ENCODE data around the gene PRDM5. TPM values are rescaled to one million over a fixed set of nuclear protein-coding genes. Genes with fewer than 3 reads are reported as not detected.

PRDM5 gene
- total and polyA plus RNA-seq, 2 donors (not counting 3 experiments of a cell fraction or from before 2014, with no cell fraction given): 2.2 to 8.1 TPM

- Histone ChIP-seq H3K79me2 (ENCODE audit: control insufficient read depth, insufficient read depth, low read length) (no peaks in the 10 kb centered on the region), H3K27ac (ENCODE audit: insufficient read depth, low read depth, low read length) (no peak overlapping the region), H3K27me3 (ENCODE audit: control insufficient read depth in 2 of 2, insufficient read depth in 2 of 2, low read length in 2 of 2) (no peaks in the 10 kb centered on the region), H3K4me1 (ENCODE audit: control insufficient read depth, extremely low read depth, insufficient read depth, low read length) (peaks cover 5% of the 10 kb centered on the region), H3K9ac (replicated peaks; ENCODE audit: extremely low read depth, insufficient read depth, low read length) (no peak overlapping the region), H3K4me3 (replicated peaks in 1 of 3; ENCODE audit: insufficient read depth in 1 of 3, low read depth in 1 of 3, low read length in 3 of 3) (no peak overlapping the region), H3K9me1 (replicated peaks; ENCODE audit: control insufficient read depth, extremely low read depth, insufficient read depth, low read length) (no peaks in the 10 kb centered on the region), H4K20me1 (replicated peaks; ENCODE audit: control insufficient read depth, extremely low read depth, insufficient read depth, low read length) (no peaks in the 10 kb centered on the region), H3K36me3 (ENCODE audit: control insufficient read depth in 2 of 2, extremely low read depth in 1 of 2, insufficient read depth in 2 of 2, low read length in 2 of 2) (no peaks in the 10 kb centered on the region), H3K4me2 (ENCODE audit: insufficient read depth, low read length) (no peak overlapping the region), H2AFZ (ENCODE audit: low read depth, low read length) (no peak overlapping the region), H3K9me3 (replicated peaks; ENCODE audit: control insufficient read depth, insufficient read depth, low read length) (no peaks in the 10 kb centered on the region)
- FAIRE-seq (no peak), DNase-seq (ENCODE audit: low read depth, low spot score) (no peak)
- POLR2A ChIA-PET: no interaction called here
- dilution Hi-C loops (cut with MboI; ENCODE audit: extremely low pct_ligation_motif_present, low sequenced_read_pairs): no loop called here
- TF ChIP-seq MAX (IDR thresholded peaks at IDR 0.05; ENCODE audit: insufficient read depth, insufficient read length) (no peak), POLR2A (IDR thresholded peaks at IDR 0.05; ENCODE audit: low read depth, low read length) (no peak)
- intact Hi-C loops (cut with micrococcal nuclease): no loop called here
- CTCF ChIA-PET: interaction anchor here (0.9 to 1.3 kb wide), 3 partner anchors 10 to 59 kb away, joined by 3 to 4 read pairs (median 3); no protein-coding TSS in a partner anchor
- no TSS peak for BruUV-seq (replicated peaks)
Observed at GRCh38 chr4:120918788-120919187, 3.7 kb downstream of the PRDM5 start.

- DNase-seq (ENCODE audit: low read depth, low spot score): peak; percentile 18
- CTCF ChIA-PET: interaction anchor here (0.7 kb wide), 1 partner anchor 54 kb away, joined by 3 read pairs; no protein-coding TSS in a partner anchor
- no peaks in the 10 kb centered on the region for H4K20me1 ChIP-seq (replicated peaks; ENCODE audit: control insufficient read depth, extremely low read depth, insufficient read depth, low read length)
- no peaks in the 10 kb centered on the region for H3K36me3 ChIP-seq (ENCODE audit: control insufficient read depth in 2 of 2, extremely low read depth in 1 of 2, insufficient read depth in 2 of 2, low read length in 2 of 2)
- H3K4me1 ChIP-seq (ENCODE audit: control insufficient read depth, extremely low read depth, insufficient read depth, low read length): peaks cover 4% of the 10 kb centered on the region
- no peaks in the 10 kb centered on the region for H3K79me2 ChIP-seq (ENCODE audit: control insufficient read depth, insufficient read depth, low read length)
- no peak for FAIRE-seq
- intact Hi-C loops (cut with micrococcal nuclease): no loop called here
- dilution Hi-C loops (cut with MboI; ENCODE audit: extremely low pct_ligation_motif_present, low sequenced_read_pairs): no loop called here
- H3K9me3 ChIP-seq (replicated peaks; ENCODE audit: control insufficient read depth, insufficient read depth, low read length): no peaks in the 10 kb centered on the region
- POLR2A ChIA-PET: no interaction called here
- no peak overlapping the region for H3K4me2 ChIP-seq (ENCODE audit: insufficient read depth, low read length)
- TF ChIP-seq MYC (IDR thresholded peaks at IDR 0.05; ENCODE audit: low read depth, low read length) (no peak), MAX (IDR thresholded peaks at IDR 0.05; ENCODE audit: insufficient read depth, insufficient read length) (no peak), EZH2 (IDR thresholded peaks at IDR 0.05; ENCODE audit: borderline replicate concordance, low read depth, low read length, severe bottlenecking) (no peak), POLR2A (IDR thresholded peaks at IDR 0.05; ENCODE audit: low read depth, low read length) (no peak), JUN (IDR thresholded peaks at IDR 0.05; ENCODE audit: borderline replicate concordance, insufficient read depth, insufficient read length, low read depth) (no peak), CTCF (IDR thresholded peaks at IDR 0.05; ENCODE audit: extremely low read depth in 1 of 2, insufficient read depth in 1 of 2, low read depth in 1 of 2, low read length in 2 of 2) (no peak), POLR2AphosphoS5 (IDR thresholded peaks at IDR 0.05; ENCODE audit: insufficient read depth, low read depth, low read length) (no peak), FOS (IDR thresholded peaks at IDR 0.05; ENCODE audit: borderline replicate concordance, insufficient read depth, low read length) (no peak), GATA2 (IDR thresholded peaks at IDR 0.05; ENCODE audit: insufficient read depth, insufficient read length, low read depth, low read length) (no peak)
- no peak overlapping the region for H3K4me3 ChIP-seq (replicated peaks in 1 of 3; ENCODE audit: insufficient read depth in 1 of 3, low read depth in 1 of 3, low read length in 3 of 3)
- H3K9me1 ChIP-seq (replicated peaks; ENCODE audit: control insufficient read depth, extremely low read depth, insufficient read depth, low read length): no peaks in the 10 kb centered on the region
- BruUV-seq (replicated peaks): no TSS peak
- H3K27ac ChIP-seq (ENCODE audit: insufficient read depth, low read depth, low read length): no peak overlapping the region
- no peaks in the 10 kb centered on the region for H3K27me3 ChIP-seq (ENCODE audit: control insufficient read depth in 2 of 2, insufficient read depth in 2 of 2, low read length in 2 of 2)
- H3K9ac ChIP-seq (replicated peaks; ENCODE audit: extremely low read depth, insufficient read depth, low read length): no peak overlapping the region
- no peak overlapping the region for H2AFZ ChIP-seq (ENCODE audit: low read depth, low read length)
Observed at GRCh38 chr4:120918092-120918491, 4.4 kb downstream of the PRDM5 start.

Data from endothelial cell of umbilical vein (primary cell).